Renal cortical epithelial cell (primary cell): ENCODE measurements around the gene IL18RAP. TPM values are rescaled to one million over a fixed set of nuclear protein-coding genes. Genes with fewer than 3 reads are reported as not detected.

ENCODE experiments used
- DNase-seq: peaks from one replicate; pipeline ENCODE4 v3.0.0-alpha.2; 2011; ENCODE audit warnings: low read depth
- total RNA-seq: library from RNA; depleted of rRNA; stranded (reverse); fragments of >200 nt; gene quantifications from 2 replicates; pipeline ENCODE4 v1.2.3, GENCODE V29; 2014

IL18RAP gene, protein sequence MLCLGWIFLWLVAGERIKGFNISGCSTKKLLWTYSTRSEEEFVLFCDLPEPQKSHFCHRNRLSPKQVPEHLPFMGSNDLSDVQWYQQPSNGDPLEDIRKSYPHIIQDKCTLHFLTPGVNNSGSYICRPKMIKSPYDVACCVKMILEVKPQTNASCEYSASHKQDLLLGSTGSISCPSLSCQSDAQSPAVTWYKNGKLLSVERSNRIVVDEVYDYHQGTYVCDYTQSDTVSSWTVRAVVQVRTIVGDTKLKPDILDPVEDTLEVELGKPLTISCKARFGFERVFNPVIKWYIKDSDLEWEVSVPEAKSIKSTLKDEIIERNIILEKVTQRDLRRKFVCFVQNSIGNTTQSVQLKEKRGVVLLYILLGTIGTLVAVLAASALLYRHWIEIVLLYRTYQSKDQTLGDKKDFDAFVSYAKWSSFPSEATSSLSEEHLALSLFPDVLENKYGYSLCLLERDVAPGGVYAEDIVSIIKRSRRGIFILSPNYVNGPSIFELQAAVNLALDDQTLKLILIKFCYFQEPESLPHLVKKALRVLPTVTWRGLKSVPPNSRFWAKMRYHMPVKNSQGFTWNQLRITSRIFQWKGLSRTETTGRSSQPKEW
- total RNA-seq: not detected in 2 replicates

GRCh38 chr2:102422910-102423309, at the start of gene IL18RAP:
Gene IL18RAP, plus strand, starts transcription at chr2:102423160. Its CDS starts 118 bp downstream, at chr2:102423278.
- no peak for DNase-seq

GRCh38 chr2:102376052-102376591, 46.8 kb upstream of the IL18RAP start:
- DNase-seq: no peak

DNA sequence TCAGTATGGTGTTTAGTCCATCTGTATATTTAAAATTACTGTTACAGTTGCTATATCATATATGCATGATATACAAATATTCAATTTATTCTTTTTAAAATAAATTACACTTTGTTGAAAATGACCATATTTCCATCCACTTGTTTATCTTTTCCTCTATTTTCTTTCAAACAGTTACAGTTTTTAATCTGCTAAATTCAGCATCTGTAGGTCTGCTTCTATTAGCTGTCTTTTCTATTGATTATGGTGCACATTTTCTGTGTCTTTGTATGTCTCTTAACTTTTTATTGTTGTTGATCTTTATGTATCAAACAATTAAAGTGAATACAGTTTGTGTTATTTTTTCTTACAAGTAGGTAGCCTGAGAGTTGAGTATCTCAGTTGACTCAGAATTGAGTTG, 39.2 kb upstream of the IL18RAP start:
- no peak for DNase-seq

DNA sequence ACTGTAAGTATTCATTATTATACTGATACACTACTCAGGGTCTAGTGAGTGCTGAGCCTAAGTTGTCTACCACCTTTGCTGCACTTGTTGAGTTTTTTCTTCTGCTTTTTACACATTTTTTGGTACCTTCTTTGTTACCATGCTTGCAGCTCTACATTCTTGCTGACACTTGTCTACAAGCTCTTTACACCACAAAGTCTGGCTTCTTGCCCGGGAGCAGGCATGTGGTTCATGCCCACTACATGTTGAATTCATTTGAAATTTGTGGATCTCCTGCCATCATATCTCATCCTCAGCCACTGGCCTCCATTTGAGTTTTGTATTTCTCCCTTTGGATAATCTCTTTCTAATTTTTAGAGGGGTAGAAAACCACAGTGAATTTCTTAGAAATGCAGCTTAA, 37.4 kb upstream of the IL18RAP start:
- DNase-seq: peak; percentile 22

- DNase-seq: no peak
Observed at GRCh38 chr2:102386004-102386403, 37.0 kb upstream of the IL18RAP start.

GRCh38 chr2:102386867-102387541, 36.0 kb upstream of the IL18RAP start:
- no peak for DNase-seq

DNA sequence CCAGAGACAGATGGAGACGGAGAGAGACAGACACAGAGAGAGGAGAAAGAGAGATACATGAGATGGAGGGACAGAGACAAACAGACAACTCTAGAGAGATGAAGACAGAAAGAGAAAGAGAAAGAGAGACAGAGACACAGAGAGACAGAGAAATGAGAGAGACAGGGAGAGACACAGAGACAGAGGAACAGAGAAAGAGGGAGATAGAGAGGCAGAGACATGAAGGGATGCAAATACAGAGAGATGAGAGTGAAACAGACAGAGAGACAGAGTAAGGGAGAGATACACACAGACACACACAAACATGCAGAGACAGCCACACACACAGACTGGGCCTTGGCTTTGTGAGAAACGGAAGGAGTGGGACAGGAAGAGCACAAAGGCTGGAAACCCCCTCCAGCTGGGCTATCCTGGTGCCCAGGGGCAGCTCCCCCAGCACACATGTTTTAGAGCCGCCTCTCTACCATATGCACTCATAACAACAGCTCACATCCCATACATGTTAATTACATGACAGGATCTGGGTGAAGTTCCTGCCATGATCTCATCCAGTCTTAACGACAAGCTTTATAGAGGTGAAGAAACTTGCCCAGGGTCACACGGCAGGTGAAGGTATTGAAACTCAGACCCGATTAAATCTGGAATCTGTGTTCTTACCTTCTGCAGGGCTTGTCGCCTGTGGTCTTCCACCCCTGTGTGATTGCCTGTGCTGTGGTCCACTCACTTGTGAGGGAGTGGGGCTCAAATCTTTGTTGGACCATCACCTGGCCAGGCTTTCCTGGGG, 35.0 kb upstream of the IL18RAP start:
- DNase-seq: no peak

- peak; percentile 7 for DNase-seq
Observed at GRCh38 chr2:102391565-102391964, 31.4 kb upstream of the IL18RAP start.

GRCh38 chr2:102392096-102392495, 30.9 kb upstream of the IL18RAP start:
- DNase-seq: no peak

- no peak for DNase-seq
Observed at GRCh38 chr2:102392942-102393341, 30.0 kb upstream of the IL18RAP start.

DNA sequence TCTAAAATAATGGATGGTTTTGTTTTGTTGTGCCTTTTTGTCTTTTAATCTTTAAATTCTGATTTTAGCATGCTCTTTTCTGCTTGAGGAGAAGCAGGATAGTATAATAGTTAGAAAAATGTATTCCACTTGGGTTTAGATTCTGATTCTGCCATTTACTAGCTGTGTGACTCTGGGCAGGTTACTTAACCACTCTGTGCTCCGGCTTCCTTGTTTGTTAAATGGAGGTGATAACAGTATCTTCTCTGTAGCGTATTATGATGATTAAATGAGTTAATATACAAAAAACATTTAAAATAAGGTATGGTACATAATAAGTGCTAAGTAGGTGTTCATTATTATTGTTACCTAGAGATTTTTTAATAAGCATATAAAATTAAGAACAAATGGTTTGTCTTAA, 26.9 kb upstream of the IL18RAP start:
- no peak for DNase-seq

- DNase-seq: no peak
Observed at GRCh38 chr2:102397209-102397608, 25.8 kb upstream of the IL18RAP start.

GRCh38 chr2:102399499-102400141, 23.3 kb upstream of the IL18RAP start:
- no peak for DNase-seq

DNA sequence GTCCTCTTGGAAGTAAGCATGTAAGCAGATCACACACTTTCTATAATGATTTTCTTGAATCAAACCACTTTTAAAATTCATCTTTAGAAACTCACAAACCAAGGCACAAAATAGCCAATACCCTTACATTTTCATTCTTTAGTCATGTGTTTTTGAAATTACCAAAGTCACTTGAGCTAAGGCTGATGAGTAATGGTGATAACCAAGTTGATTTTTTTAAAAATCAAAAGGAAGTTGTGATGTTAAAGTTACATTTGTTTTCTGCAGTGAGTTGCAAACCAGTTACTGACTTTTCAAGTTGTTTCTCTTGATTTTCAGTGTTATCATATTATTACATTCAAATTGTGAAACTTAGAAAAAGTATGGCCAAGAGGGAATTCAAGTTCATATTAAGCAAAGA, 21.5 kb upstream of the IL18RAP start:
- no peak for DNase-seq

- no peak for DNase-seq
Observed at GRCh38 chr2:102401865-102402264, 21.1 kb upstream of the IL18RAP start.

DNA sequence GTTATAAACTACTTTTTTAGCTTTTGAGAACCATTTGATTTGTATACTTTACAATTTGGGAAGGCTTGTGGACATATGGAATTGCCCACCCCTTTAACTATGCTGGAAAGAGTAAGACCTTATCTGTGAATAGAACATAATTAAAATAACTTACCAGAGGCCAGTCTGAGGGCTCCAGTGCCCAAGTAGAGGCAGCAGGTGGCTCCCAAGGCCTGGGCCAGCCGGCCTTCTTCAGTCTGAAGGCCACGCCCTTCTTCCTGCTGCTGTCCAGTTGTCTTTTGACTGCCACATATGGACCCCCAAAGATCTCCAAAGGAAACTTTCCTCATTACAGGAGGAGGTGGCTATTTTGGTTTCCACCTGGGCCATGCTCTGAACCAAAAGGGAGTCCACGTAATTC, 12.0 kb upstream of the IL18RAP start:
- no peak for DNase-seq

GRCh38 chr2:102412199-102412598, 10.8 kb upstream of the IL18RAP start:
- DNase-seq: no peak

DNA sequence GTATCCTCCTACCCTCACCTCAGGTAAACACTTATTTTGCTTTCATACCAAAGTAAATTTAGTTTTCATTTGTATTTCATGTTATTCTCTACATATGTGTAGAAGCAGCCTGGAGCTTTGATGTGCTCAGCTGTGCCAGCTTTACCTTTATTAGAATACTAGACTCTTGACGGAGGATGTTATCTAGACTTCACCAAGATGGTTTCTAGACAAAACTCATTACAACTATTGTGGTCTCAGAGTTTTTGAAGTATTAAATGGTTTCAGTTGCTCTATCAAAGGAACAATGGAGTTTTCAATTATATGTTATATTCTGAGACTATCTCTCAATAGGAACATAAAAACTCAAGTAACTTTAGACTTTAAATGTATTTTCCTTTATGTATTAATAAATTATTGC, 5.0 kb upstream of the IL18RAP start:
- no peak for DNase-seq

DNA sequence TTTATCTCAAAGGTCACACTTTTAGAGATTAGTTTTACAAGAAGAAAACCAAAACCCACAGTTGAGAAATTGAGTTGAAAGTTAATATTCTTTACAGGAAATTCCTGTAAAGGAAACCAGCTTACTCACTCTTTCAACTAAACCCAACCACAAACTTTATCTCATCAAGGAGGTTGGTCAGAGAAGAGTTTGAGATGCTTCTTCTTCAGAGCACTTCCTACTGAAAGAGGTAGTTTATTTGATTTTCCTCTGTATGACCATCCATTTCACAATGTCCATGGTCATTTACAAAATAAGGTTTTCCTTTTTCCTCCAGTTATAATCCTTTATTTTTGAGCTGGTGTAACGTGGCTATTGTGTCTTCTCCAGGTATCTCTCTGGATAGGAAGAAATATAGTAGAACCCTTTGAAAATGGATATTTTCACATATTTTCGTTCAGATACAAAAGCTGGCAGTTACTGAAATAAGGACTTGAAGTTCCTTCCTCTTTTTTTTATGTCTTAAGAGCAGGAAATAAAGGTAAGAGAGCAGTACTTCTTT, 4.5 kb upstream of the IL18RAP start:
- DNase-seq: peak; percentile 57

- DNase-seq: no peak
Observed at GRCh38 chr2:102420290-102420689, 2.7 kb upstream of the IL18RAP start.
